ENCODE measurements around the gene UGT1A6.

UGT1A6 gene

DNA sequence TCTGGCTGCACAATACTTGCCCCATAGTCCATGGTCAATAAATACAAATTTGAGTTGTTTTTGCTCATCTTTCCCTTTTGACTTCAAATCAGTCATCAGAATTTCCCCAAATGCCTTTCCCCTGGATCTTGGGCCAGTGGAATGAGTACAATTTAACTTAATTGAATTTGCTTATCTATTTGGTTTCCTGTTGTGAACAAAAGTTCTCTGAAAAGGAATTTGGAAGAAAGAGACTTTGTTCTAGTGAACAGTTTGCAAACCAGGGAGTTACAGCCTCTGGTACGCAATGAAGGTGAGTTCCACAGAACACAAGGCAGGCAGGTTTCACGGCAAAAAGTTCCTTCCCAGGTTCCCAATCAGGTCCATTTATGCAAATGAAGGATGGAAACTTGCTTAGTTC is 66.2 kb downstream of the UGT1A6 start:
- no peak for DNase-seq (ENCODE audit: low read depth, low spot score)

DNA sequence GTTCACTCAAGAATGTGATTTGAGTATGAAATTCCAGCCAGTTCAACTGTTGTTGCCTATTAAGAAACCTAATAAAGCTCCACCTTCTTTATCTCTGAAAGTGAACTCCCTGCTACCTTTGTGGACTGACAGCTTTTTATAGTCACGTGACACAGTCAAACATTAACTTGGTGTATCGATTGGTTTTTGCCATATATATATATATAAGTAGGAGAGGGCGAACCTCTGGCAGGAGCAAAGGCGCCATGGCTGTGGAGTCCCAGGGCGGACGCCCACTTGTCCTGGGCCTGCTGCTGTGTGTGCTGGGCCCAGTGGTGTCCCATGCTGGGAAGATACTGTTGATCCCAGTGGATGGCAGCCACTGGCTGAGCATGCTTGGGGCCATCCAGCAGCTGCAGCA is 67.4 kb downstream of the UGT1A6 start, which contains the start of gene UGT1A1:
Gene UGT1A1, plus strand, starts transcription at position 228 of the 400 bp plus-strand sequence. Its CDS starts 18 bp downstream, at position 246.
- DNase-seq (ENCODE audit: low read depth, low spot score) = no peak
- no peak within 1 kb of the TSS for H3K27ac ChIP-seq

More for the DNA sequence above, 66.2 kb downstream of the UGT1A6 start:
- no peak overlapping the region for H3K27ac ChIP-seq

DNA sequence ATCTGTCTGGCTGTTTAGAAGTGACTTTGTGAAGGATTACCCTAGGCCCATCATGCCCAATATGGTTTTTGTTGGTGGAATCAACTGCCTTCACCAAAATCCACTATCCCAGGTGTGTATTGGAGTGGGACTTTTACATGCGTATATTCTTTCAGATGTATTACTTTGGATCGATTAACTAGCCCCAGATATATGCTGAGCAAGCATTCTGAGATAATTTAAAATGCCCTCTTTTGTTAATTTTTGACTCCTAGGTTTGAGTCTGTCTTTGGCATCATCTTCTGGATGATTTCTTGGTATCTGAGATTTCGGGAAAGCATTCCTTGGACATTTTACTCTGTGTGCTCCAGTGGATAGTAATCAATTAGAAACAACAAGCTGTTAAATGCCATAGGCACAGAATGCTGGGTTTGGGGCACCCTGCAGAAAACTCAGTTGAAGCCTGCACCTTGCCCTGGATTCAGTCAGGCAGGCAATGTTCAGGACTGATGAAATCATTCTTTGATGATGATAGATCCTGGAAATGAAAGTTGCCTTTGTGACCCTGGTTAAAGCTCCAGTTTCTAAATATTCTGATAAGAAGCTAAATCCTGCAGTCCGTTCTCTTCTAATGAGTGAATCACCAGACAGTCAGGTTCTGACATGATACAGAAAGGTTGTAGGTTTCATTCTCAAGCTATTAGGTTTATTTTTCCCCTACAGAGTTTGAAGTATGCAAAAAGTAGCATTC is 68.5 kb downstream of the UGT1A6 start:
- peak; percentile 24 for DNase-seq (ENCODE audit: low read depth, low spot score)
- no peak overlapping the region for H3K27ac ChIP-seq

DNA sequence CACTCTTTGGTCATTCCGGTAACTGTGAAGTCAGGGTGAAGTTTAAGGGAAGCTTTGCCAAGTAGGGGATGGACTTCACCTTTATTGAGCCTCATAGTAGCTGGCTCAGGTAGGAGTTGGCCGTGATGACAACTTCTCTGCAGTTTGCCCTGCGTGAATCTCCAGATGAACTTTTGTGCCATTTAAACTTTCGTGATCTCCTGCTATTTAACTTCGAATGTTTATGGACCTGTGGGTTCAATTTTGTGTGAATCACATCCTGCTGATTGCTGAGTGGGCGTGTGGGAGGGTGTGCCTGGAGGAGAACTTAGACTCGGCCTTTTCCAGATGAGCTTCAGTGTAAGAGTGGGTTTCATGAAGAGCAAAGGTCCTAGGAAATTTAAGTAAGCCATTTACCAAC is 71.6 kb downstream of the UGT1A6 start:
- peak; percentile 1 for DNase-seq (ENCODE audit: low read depth, low spot score)
- no peak overlapping the region for H3K27ac ChIP-seq

DNA sequence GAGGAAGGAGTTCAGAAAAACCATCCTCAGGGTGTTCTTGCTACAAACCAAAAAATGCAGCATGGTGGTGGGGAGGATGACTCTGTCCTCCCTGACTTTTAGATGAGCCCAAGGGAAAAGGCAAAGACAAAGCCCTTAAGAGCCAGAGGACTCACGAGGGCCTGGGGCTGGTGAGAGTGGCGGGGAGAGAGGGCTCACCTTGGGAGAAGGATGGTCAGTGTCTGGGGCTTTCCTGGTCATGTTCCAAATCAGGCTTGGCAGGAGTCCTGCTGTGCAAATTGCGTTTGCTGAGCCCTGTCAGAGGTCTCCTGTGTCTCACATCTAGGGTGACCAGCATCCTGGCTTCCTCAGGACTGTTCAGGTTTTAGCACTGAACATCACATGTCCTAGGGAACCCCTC is 72.1 kb downstream of the UGT1A6 start:
- H3K27ac ChIP-seq = no peak overlapping the region
- no peak for DNase-seq (ENCODE audit: low read depth, low spot score)

DNA sequence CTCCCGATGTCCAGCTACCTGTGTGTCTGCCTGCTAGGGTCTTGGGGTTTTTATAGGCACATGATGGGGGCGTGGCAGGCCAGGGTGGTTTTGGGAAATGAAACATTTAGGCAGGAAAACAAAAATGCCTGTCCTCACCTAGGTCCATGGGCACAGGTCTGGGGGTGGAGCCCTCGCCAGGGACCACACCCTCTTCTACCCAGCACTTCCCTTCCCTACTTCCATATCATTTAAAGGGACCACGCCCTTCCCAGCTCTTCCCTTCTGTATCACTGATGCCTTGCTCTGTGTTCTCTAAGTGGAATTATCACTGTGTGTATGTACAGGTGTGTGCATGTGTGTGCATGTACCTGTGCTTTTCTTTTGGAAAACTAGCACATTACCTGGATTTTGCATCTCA is 73.7 kb downstream of the UGT1A6 start:
- no peak overlapping the region for H3K27ac ChIP-seq
- no peak for DNase-seq (ENCODE audit: low read depth, low spot score)

DNA sequence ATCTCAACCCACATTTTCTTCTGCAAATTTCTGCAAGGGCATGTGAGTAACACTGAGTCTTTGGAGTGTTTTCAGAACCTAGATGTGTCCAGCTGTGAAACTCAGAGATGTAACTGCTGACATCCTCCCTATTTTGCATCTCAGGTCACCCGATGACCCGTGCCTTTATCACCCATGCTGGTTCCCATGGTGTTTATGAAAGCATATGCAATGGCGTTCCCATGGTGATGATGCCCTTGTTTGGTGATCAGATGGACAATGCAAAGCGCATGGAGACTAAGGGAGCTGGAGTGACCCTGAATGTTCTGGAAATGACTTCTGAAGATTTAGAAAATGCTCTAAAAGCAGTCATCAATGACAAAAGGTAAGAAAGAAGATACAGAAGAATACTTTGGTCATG is 75.4 kb downstream of the UGT1A6 start:
- H3K27ac ChIP-seq = no peak overlapping the region

DNA sequence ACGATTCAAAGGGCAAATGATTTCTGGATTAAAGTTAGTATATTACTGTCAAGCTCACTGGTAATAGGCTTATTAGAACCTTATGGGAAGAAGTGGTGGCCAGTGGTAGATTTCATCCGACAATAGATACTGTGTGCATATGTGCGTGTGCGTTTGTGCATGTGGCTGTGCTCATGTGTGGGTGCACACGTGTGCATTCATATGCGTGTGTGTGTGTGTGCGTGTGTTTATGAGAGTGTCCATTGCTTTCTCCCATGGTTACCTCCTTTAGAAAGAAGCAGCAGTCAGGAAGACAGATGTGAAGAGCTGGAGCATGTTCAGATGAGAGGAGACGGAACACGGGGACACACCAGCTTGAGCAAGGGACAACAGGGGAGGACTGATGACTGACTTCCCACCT is 76.6 kb downstream of the UGT1A6 start:
- DNase-seq (ENCODE audit: low read depth, low spot score) = no peak
- H3K27ac ChIP-seq = no peak overlapping the region

More for the DNA sequence above, 75.4 kb downstream of the UGT1A6 start:
- DNase-seq (ENCODE audit: low read depth, low spot score) = no peak

DNA sequence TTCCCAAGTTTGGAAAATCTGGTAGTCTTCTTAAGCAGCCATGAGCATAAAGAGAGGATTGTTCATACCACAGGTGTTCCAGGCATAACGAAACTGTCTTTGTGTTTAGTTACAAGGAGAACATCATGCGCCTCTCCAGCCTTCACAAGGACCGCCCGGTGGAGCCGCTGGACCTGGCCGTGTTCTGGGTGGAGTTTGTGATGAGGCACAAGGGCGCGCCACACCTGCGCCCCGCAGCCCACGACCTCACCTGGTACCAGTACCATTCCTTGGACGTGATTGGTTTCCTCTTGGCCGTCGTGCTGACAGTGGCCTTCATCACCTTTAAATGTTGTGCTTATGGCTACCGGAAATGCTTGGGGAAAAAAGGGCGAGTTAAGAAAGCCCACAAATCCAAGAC is 79.5 kb downstream of the UGT1A6 start:
- H3K27ac ChIP-seq = no peak overlapping the region
- no peak for DNase-seq (ENCODE audit: low read depth, low spot score)

DNA sequence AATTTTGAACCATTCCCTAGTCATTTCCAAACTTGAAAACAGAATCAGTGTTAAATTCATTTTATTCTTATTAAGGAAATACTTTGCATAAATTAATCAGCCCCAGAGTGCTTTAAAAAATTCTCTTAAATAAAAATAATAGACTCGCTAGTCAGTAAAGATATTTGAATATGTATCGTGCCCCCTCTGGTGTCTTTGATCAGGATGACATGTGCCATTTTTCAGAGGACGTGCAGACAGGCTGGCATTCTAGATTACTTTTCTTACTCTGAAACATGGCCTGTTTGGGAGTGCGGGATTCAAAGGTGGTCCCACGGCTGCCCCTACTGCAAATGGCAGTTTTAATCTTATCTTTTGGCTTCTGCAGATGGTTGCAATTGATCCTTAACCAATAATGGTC is 79.9 kb downstream of the UGT1A6 start:
- H3K27ac ChIP-seq = no peak overlapping the region
- DNase-seq (ENCODE audit: low read depth, low spot score) = no peak

DNA sequence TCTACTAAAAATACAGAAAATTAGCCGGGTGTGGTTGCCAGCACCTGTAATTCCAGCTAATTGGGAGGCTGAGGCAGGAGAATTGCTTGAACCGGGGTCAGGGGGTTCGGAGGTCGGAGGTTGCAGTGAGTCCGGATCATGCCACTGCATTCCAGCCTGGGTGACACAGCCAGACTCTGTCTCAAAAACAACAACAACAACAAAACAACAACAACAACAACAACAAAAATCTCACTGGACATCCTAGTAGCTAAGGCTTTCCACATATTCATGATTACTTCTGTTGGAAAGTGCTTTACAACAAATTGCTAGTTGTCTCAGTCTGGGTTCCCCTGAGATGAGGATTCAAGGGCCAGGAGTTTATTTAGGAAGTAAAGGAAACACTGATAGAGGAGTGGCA is 81.2 kb downstream of the UGT1A6 start:
- DNase-seq (ENCODE audit: low read depth, low spot score) = no peak
- no peak overlapping the region for H3K27ac ChIP-seq

DNA sequence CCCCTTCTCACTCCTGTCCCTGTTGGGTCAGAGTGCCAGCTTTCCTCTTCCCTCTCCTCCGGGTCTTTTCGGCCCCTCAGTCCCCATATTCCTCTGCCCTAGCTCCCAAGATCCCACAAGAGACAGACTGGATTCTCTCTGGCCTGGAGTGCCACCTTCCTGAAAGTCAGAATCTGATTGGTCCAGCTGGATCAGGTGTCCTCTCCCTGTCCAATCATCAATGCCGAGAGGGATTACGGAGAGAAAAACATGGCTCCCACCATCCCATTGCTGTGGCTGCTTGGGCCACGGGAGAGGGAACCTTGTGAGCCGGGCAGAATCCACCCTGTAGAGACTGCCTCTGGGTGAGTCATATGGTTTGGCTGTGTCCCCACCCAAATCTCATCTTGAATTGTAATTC is 82.7 kb downstream of the UGT1A6 start:
- no peak for DNase-seq (ENCODE audit: low read depth, low spot score)
- H3K27ac ChIP-seq = no peak overlapping the region

DNA sequence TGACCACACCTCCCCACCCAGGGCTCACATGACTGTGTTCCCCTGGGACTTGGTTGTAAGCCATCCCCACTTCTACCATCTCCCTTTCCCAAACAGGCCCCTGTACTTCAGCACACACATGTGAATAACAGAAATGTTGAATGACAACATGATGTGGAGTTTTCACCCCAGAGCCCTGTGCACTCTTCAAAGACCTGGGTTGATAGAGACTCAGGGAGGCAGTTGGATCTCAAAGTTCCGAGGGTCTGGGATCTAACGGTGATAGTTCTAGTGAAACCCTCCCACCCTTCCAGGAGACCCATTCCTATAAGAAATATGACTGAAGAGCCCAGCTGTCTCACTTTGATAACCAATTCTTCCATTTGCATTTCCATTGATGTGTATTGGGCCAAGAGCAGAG is 85.3 kb downstream of the UGT1A6 start, which contains the start of gene MROH2A:
Gene MROH2A, plus strand, starts transcription at position 301 of the 400 bp plus-strand sequence. CDS start 1,029 bp downstream, outside the sequence.
- no peak for DNase-seq (ENCODE audit: low read depth, low spot score)
- no peak within 1 kb of the TSS for H3K27ac ChIP-seq

DNA sequence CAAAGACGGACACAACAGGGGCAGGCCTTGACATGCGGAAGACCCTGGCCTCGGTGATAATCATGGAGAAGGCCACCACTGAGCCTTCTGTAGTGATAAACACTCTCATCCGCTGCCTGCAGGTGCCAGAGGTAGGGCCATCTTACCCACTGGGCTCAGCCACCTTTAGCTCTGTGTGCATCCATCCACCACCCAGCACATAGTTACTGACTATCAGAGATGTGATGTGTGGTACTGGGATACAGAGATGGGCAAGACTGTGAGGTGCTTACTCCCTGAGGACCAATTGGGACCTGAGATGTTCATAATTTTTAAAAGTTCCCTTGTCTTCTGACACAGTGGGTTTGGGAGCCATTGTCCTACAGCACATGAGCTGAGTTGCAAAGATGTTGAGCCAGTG is 87.0 kb downstream of the UGT1A6 start:
- H3K27ac ChIP-seq = no peak overlapping the region
- no peak for DNase-seq (ENCODE audit: low read depth, low spot score)

DNA sequence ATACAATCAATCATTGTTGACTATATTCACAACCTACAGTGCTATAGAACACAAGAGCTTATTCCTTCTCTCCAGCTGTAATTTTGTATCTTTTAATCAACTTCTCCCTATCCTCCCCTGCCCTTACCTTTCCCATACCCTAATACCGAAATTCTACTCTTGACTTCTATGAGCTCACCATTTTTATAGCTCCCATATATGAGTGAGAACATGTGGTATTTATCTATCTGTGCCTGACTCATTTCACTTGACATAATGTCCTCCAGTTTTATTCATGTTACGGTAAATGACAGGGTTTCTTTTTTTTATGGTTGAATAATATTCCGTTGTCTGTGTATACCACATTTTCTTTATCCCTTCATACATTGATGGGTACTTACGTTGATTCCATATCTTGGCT is 88.1 kb downstream of the UGT1A6 start:
- no peak for DNase-seq (ENCODE audit: low read depth, low spot score)
- no peak overlapping the region for H3K27ac ChIP-seq

DNA sequence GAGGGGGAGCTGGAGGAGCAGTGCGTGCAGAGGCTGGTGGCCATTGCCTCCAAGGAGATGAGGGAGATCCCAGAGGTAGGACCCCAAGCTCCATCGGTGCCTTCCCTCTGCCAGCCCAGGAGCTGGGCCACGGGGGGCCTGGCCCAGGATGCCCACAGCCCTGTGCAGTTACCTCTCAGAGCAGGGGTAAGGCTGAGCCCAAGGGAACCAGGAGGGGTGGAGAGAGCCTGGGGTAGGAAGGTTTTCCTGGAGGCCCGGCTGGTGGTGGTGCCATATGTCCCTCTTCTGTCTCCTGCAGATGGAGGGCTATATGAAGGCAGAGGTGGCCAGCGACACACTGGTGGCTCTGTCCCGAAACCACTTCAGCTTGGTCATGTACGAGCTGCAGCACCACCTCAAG is 96.9 kb downstream of the UGT1A6 start:
- DNase-seq (ENCODE audit: low read depth, low spot score) = no peak
- H3K27ac ChIP-seq = no peak overlapping the region

DNA sequence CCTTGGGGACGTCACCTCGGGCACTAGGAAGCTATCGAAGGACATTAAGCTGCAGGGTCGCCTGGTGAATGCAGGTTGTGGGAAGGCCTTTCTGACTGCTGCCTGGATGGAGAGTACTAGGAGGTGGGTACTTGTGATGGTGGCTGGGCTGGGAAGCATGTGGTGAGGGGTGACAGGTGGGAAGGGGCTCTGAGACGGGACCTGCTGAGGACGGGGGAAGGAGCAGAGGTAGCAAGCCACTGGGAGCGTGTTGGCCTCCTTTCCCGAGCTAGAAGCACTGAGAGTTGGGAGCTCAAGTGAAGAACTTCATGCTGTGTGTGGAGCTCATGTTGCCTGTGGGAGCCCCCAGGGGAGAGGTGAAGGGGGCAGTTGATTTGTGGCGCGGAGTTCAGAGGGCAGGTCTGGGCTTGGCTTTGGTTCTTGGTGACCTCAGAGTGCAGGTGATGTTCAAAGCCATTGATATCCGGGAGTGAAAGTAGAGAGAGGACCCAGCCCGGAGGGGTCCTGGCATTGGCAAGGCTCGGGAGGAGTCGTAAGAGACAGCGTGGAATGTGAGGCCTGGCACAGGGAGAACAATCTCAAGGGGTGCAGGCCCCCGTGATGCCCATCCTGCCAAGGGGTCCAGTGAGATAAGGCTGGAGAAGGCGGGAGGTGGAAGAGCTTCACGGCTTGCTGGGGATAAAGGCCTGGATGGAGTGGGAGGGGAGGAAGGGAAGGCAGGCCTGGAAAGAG is 98.6 kb downstream of the UGT1A6 start:
- no peak overlapping the region for H3K27ac ChIP-seq
- no peak for DNase-seq (ENCODE audit: low read depth, low spot score)

DNA sequence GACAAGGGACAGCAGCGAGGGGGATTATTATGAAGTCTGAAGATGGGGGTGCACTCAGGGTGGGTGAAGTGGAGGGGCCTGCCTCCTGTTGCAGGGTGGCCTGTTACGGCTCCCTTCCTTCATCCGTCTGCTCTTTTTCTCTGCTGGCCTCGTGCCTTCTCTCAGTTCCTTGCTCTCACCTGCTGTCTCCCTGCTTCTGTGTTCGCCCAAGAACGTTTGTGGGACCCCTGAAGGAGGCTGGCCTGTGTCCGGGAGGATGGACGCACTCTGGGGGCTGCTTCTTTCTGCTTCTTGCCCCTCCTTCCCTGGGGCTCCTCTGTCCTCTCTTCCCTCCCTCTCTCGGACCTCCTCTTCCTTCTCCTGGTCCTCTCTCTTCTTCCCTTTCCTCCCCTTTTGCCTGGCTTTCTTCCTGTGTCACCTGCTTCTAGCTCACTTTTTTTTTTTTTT is 99.2 kb downstream of the UGT1A6 start:
- no peak for DNase-seq (ENCODE audit: low read depth, low spot score)
- no peak overlapping the region for H3K27ac ChIP-seq

DNA sequence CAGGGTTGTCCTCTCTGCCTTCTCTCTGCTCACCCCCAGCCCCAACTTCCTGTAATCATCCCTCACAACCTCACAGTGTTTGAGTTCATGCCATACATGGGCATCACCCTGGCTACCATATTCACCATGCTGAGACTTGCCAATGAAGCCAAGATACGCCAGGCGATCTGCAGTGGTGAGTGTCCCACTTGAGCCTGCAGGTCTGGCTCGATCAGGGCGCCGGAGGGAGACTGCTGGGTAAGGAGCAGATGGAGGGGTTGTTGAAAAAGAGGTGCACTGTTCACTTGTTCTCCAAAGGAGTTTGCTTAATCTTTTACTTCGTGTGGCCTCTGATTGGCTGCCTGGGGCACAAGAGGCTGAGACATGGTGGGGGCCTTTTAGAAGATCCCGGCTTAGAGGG is 100.0 kb downstream of the UGT1A6 start:
- no peak overlapping the region for H3K27ac ChIP-seq
- no peak for DNase-seq (ENCODE audit: low read depth, low spot score)

DNA sequence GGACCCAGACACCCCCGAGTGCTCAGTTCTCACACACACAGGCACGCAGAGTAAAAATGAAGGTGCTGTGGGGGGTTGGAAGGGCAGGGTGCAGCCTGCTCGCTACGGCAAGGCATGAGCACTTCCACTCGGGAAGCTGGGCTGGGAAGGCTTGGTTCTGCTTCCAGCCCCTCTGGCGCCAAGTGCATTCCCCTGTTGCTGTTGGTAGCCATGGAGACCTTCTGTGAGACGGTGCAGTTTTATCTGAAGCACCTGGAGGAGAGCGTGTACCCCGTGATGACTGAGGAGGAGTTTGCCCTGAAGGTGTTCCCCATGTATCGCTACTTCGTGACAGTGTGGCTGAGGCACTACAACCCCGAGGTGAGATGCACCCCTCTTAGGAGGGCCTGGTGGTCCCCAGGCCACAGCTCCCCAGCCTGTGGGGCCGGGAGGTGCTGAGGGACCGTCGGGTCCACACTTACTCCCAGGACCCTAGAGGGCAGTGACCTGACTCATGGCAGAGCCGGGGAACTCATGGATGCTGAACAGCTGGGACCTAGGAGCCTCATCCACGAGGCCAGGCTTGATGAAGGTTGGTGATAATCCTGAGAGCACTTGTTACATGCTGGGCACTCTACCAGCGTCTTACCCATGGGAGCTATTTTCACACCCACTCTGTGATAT is 100.9 kb downstream of the UGT1A6 start:
- no peak for DNase-seq (ENCODE audit: low read depth, low spot score)
- no peak overlapping the region for H3K27ac ChIP-seq

DNA sequence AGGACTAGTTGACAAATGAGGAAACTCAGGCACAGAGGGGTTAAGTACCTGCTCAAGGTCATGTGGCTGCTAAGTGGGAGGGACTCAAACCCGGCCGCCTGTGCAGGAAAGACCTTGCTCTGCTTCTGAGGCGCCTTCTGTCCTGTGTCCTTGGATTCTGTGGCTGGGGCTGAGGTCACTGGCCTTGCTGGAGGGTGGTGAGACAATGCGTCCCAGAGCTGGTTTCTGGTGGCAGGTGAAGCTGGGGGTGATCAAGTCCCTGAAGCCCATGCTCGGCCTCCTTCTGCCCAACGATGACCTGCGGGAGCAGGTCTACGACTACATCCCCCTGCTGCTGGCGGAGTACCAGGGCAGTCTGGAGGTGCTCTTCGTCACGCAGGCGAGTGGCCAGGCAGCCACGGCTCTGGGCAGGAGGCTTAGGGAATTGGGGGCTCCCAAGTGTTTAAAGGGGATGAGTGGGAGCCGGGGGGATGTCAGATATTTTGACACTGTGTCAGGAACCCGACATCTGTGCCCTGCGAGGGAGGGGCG is 101.5 kb downstream of the UGT1A6 start:
- H3K27ac ChIP-seq = no peak overlapping the region

More for the DNA sequence above, 101.5 kb downstream of the UGT1A6 start:
- no peak for DNase-seq (ENCODE audit: low read depth, low spot score)

All from epithelial cell of prostate (primary cell).